AG04450 (cell line): ENCODE data around the gene CUL2. TPM values are rescaled to one million over a fixed set of nuclear protein-coding genes. Genes with fewer than 3 reads are reported as not detected.

Experiments
- CTCF ChIA-PET: fragments of 300-600, 350-600 bp; formaldehyde crosslinking; extraction: SDS; loops from one replicate; lab custom pipeline; 2022; ENCODE audit warnings: antibody characterized with exemption, inconsistent platforms; lab: Charles Lee
- POLR2A ChIA-PET: fragments of 350-600 bp; formaldehyde crosslinking; extraction: SDS; loops from one replicate; lab custom pipeline; 2021; ENCODE audit warnings: antibody characterized with exemption, inconsistent platforms; lab: Yijun Ruan, JAX
- DNase-seq: peaks from one replicate; pipeline ENCODE4 v3.0.0-alpha.2; 2011; ENCODE audit warnings: low read depth, low spot score
- H3K27ac ChIP-seq: one replicate; pipeline ENCODE4 v1.5.1; 2012; ENCODE audit warnings: low read depth, low read length, control low read depth
- H3K27me3 ChIP-seq: one replicate; pipeline ENCODE4 v1.6.0; 2012; ENCODE audit warnings: low read length; ENCODE audit not compliant: control insufficient read depth, insufficient read depth
- H3K4me3 ChIP-seq: 2 replicates; pipeline ENCODE4 v1.5.1; 2011; ENCODE audit warnings: mild to moderate bottlenecking, low read depth, low read length, control low read depth
- H3K9me3 ChIP-seq: 2 replicates; pipeline ENCODE4 v1.5.1; 2012; ENCODE audit warnings: low read length; ENCODE audit not compliant: control insufficient read depth, insufficient read depth
- polyA plus RNA-seq: library from polyadenylated mRNA; depleted of rRNA; stranded (reverse); fragments of >200 nt; gene quantifications from 2 replicates; pipeline ENCODE4 v1.2.3, GENCODE V29; 2011
- TF ChIP-seq, protein P1 (sequence below): IDR thresholded peaks from 2 replicates; pipeline ENCODE4 v1.5.1; 2011; ENCODE audit warnings: low read depth, low read length, control low read depth, inconsistent platforms

CUL2 gene
- polyA plus RNA-seq, 1 experiment: 37.9 TPM

DNA sequence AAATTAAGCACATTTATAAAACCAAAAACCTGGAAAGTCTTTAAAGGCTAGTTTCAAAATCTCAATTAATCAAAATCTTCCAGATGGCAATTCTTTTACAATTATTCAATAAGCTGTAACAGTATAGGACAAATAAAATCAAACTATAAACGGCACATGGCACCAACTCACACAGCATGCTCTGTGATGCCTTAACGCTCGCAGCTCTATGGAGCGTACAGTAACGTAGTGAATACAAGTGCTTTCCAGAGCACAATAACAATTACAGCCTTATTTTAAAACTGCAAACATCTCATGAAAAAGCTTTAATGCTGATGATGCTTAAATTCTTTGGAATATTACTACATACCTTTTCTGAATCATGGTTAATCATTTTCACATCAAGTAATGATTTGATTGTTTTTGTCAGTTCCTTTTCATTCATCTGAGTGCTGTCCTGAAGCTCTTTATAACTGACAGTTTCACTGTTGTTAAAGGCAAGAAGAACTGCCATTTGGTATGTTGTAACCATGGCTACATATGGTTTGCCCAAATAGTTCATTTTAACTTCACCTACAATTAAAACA lies 74.2 kb downstream of the CUL2 start:
- CTCF ChIA-PET: interaction anchor here (1.0 to 3.1 kb wide), 2 partner anchors 11 to 22 kb away, joined by 3 to 10 read pairs; no protein-coding TSS in a partner anchor
- DNase-seq: no peak
- POLR2A ChIA-PET: no interaction called here
- H3K27me3 ChIP-seq: no peaks in the 10 kb centered on the region
- H3K27ac ChIP-seq: no peak overlapping the region
- TF ChIP-seq, protein P1, sequence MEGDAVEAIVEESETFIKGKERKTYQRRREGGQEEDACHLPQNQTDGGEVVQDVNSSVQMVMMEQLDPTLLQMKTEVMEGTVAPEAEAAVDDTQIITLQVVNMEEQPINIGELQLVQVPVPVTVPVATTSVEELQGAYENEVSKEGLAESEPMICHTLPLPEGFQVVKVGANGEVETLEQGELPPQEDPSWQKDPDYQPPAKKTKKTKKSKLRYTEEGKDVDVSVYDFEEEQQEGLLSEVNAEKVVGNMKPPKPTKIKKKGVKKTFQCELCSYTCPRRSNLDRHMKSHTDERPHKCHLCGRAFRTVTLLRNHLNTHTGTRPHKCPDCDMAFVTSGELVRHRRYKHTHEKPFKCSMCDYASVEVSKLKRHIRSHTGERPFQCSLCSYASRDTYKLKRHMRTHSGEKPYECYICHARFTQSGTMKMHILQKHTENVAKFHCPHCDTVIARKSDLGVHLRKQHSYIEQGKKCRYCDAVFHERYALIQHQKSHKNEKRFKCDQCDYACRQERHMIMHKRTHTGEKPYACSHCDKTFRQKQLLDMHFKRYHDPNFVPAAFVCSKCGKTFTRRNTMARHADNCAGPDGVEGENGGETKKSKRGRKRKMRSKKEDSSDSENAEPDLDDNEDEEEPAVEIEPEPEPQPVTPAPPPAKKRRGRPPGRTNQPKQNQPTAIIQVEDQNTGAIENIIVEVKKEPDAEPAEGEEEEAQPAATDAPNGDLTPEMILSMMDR: no peak
- H3K4me3 ChIP-seq: no peak overlapping the region
- H3K9me3 ChIP-seq: no peaks in the 10 kb centered on the region

DNA sequence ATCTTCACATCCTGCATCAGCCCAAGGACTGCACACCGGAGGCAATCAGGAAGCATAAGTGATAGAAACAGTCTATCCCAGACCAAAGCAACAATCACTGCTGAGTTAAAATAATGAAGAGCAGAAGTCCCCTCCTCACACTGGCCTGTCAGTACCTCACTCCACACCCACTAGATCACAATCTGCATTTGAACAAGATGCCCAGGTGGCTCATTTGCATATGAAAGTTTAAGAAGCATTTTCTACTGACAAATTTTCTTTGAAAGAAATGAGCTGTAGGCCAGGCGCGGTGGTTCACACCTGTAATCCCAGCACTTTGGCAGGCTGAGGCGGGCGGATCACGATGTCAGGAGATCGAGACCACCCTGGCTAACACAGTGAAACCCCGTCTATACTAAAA lies 77.4 kb downstream of the CUL2 start:
- H3K27ac ChIP-seq: no peak overlapping the region
- POLR2A ChIA-PET: no interaction called here
- H3K9me3 ChIP-seq: no peaks in the 10 kb centered on the region
- H3K4me3 ChIP-seq: no peak overlapping the region
- no peak for DNase-seq
- CTCF ChIA-PET: no interaction called here
- no peaks in the 10 kb centered on the region for H3K27me3 ChIP-seq
- TF ChIP-seq, protein P1: no peak

DNA sequence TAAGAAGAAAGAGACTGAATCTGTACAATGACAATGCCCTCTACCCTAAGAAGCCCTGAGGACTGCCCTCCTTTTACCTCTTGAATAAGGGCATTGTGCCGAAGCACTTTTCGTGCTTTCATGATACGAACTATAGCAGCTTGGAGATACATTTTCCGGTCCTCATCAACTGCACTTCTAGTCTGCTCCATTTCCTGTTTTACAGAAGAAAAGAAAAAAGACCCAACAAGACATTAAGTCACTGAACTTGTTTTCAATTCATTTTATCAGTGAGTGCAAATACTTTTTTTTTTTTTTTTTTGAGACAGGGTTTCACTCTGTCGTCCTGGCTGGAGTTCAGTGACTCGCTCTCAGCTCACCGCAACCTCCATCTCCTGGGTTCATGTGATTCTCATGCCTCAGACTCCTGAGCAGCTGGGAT lies 78.4 kb downstream of the CUL2 start:
- Histone ChIP-seq H3K27ac (no peak overlapping the region), H3K27me3 (no peaks in the 10 kb centered on the region), H3K4me3 (no peak overlapping the region), H3K9me3 (no peaks in the 10 kb centered on the region)
- CTCF ChIA-PET: interaction anchor here (0.7 kb wide), 1 partner anchor 309 kb away, joined by 3 read pairs; no protein-coding TSS in a partner anchor
- TF ChIP-seq, protein P1: no peak
- no peak for DNase-seq
- POLR2A ChIA-PET: no interaction called here

DNA sequence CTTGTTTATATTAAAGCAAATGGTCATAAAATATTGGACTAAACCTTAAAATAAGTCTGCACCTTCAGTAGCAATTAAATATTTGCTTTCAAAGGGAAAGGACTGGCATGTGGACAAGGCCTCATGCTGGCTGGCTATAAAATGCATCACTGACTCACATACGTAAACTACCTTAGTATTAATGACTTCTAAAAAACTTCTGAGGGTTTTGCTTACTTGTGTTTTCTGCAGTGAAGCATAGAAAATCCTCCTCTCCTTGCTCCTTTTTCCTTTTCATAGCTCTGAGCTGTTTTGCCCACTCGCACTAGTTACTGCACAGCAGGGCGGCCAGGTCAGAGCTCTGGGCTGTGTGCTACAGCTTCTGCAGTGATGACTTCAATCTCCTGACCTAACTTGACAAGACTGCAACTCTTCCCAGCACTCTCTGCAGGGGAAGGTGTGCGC lies 82.3 kb downstream of the CUL2 start:
- ChIA-PET POLR2A (no interaction called here), CTCF (interaction anchor here (2.1 kb wide), 1 partner anchor 13 kb away, joined by 10 read pairs; no protein-coding TSS in a partner anchor)
- no peak for DNase-seq
- no peaks in the 10 kb centered on the region for H3K27me3 ChIP-seq
- H3K4me3 ChIP-seq: no peak overlapping the region
- H3K27ac ChIP-seq: peak overlapping the region; percentile 21
- TF ChIP-seq, protein P1: 0 out of 2 replicates have a peak, but pooled peaks have one; percentile 3
- no peaks in the 10 kb centered on the region for H3K9me3 ChIP-seq

DNA sequence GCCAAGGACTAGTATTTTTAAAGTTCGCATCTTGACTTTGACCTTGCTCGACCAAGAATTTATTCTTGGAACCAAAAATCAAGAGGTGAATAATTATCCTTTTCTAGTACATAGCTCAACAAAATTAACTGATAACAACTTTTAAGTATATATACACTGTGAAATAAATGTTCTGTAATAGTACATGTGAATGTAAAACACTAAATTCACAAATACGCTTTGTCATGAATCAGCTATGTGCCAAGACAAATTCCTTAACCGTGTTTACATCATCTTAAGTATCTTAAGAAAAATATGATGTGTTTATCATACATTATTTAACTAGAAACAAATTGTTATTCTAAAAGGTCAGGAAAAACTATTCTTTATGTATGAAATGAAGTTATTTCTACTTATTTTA lies 83.3 kb downstream of the CUL2 start:
- no peaks in the 10 kb centered on the region for H3K27me3 ChIP-seq
- POLR2A ChIA-PET: interaction anchor here (0.6 to 0.7 kb wide), 3 partner anchors 203 to 300 kb away, joined by 3 to 6 read pairs (median 3); no protein-coding TSS in a partner anchor
- TF ChIP-seq, protein P1: no peak
- H3K4me3 ChIP-seq: no peak overlapping the region
- peak; percentile 23 for DNase-seq
- CTCF ChIA-PET: interaction anchor here (0.6 to 2.1 kb wide), 2 partner anchors 12 to 32 kb away, joined by 3 to 10 read pairs; no protein-coding TSS in a partner anchor
- H3K27ac ChIP-seq: peak overlapping the region; percentile 41
- no peaks in the 10 kb centered on the region for H3K9me3 ChIP-seq
